Measurements from ENCODE around the gene RETREG1.
"Not testable (repeated sequence)": the region's sequence is repeated elsewhere in the genome, so short reads cannot be mapped to it uniquely, and the experiment has no call there.

DNA sequence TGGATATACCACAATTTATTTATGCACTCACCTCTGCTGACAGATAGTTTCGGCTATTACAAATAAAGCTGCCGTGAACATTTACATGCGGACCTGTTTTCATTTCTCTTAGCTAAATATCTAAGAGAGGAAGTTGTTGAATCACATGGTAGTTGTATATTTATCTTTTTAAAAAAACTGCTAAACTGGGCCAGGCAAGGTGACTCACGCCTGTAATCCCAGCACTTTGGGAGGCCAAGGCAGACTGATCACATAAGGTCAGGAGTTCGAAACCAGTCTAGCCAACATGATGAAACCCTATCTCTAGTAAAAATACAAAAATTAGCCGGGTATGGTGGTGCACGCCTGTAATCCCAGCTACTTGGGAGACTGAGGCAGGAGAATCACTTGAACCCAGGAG, 73.6 kb downstream of the RETREG1 start:
- not testable (repeated sequence) for TF ChIP-seq CTCF (IDR thresholded peaks at IDR 0.05; ENCODE audit: borderline replicate concordance, extremely low read depth, low read length, poor library complexity, severe bottlenecking); EZH2 (IDR thresholded peaks at IDR 0.05; ENCODE audit: borderline replicate concordance, low read depth, low read length, severe bottlenecking)
